H1 (cell line): Measurements from ENCODE around the gene CRK. TPM values are rescaled to one million over a fixed set of nuclear protein-coding genes. Genes with fewer than 3 reads are reported as not detected.

Experiments
- ASH2L ChIP-seq: fragments of 200-600, 300-600 bp; sonication (generic); IDR thresholded peaks from one replicate; pipeline ENCODE4 v1.7.1; 2017; ENCODE audit warnings: low read length
- CREB1 ChIP-seq: IDR thresholded peaks from 2 replicates; pipeline ENCODE4 v1.6.1; 2012; ENCODE audit warnings: inconsistent platforms
- E2F6 ChIP-seq: IDR thresholded peaks from 2 replicates; pipeline ENCODE4 v1.6.1; 2012; ENCODE audit warnings: inconsistent platforms
- GABPA ChIP-seq: IDR thresholded peaks from 2 replicates; pipeline ENCODE4 v1.6.1; 2011; ENCODE audit warnings: mild to moderate bottlenecking, low read length, moderate library complexity, borderline replicate concordance; ENCODE audit not compliant: insufficient read depth
- JUND ChIP-seq: IDR thresholded peaks from 2 replicates; pipeline ENCODE4 v1.6.1; 2011; ENCODE audit warnings: mild to moderate bottlenecking, improper control_type of control experiment, low read length
- POLR2AphosphoS5 ChIP-seq: IDR thresholded peaks from 2 replicates; pipeline ENCODE4 v1.6.1; 2011; ENCODE audit warnings: low read depth, low read length
- SIN3A ChIP-seq, 2 experiments: IDR thresholded peaks in 1 of 2; conservative IDR thresholded peaks in 1 of 2; 2 replicates each; pipeline ENCODE4 v1.6.1; 2011 to 2012; ENCODE audit warnings: low read length in 2 of 2, improper control_type of control experiment in 1 of 2, low read depth in 1 of 2, mild to moderate bottlenecking in 1 of 2
- TBP ChIP-seq: IDR thresholded peaks from 2 replicates; pipeline ENCODE4 v1.6.1; 2011; ENCODE audit warnings: low read depth, low read length, improper control_type of control experiment
- polyA plus RNA-seq, 7 experiments: library from polyadenylated mRNA; depleted of rRNA in 3 of 7; stranded (reverse) in 5 of 7; unstranded in 2 of 7; fragments of >200 nt in 5 of 7; fragments of 200-250 nt in 2 of 7; gene quantifications; 1 replicate in 5 of 7; 2 replicates in 1 of 7; 4 replicates in 1 of 7; pipeline versions ENCODE4 v1.2.1 to v1.2.3, GENCODE V29; 2011 to 2013; ENCODE audit warnings: missing spikeins in 2 of 7, mixed read lengths in 2 of 7
- total RNA-seq: library from RNA; stranded (reverse); fragmentation: NEBNext Ultra II Directional; extraction: Animal tissue kit (Norgen Biotek cat#: 25700); gene quantifications from 2 replicates; pipeline ENCODE4 v1.2.1, GENCODE V29; 2021
- TF ChIP-seq, protein P1 (sequence below): fragments of 300-600 bp; sonication (generic); IDR thresholded peaks from 2 replicates; pipeline ENCODE4 v1.7.1; 2012; ENCODE audit warnings: low read length, moderate library complexity, mild to moderate bottlenecking, inconsistent platforms; ENCODE audit not compliant: insufficient replicate concordance

The CRK gene
- total and polyA plus RNA-seq, 2 of the 8 experiments (the other 6 are each of a cell fraction or from before 2014, with no cell fraction given), result 32.8 to 57.1 TPM

- TF ChIP-seq ASH2L, result peak; percentile 71
- peak; percentile 75; the same call in 1 of the 2 replicates for TF ChIP-seq E2F6
- no peak; the same call in 1 of the 2 replicates for TF ChIP-seq GABPA
- TF ChIP-seq, protein P1, sequence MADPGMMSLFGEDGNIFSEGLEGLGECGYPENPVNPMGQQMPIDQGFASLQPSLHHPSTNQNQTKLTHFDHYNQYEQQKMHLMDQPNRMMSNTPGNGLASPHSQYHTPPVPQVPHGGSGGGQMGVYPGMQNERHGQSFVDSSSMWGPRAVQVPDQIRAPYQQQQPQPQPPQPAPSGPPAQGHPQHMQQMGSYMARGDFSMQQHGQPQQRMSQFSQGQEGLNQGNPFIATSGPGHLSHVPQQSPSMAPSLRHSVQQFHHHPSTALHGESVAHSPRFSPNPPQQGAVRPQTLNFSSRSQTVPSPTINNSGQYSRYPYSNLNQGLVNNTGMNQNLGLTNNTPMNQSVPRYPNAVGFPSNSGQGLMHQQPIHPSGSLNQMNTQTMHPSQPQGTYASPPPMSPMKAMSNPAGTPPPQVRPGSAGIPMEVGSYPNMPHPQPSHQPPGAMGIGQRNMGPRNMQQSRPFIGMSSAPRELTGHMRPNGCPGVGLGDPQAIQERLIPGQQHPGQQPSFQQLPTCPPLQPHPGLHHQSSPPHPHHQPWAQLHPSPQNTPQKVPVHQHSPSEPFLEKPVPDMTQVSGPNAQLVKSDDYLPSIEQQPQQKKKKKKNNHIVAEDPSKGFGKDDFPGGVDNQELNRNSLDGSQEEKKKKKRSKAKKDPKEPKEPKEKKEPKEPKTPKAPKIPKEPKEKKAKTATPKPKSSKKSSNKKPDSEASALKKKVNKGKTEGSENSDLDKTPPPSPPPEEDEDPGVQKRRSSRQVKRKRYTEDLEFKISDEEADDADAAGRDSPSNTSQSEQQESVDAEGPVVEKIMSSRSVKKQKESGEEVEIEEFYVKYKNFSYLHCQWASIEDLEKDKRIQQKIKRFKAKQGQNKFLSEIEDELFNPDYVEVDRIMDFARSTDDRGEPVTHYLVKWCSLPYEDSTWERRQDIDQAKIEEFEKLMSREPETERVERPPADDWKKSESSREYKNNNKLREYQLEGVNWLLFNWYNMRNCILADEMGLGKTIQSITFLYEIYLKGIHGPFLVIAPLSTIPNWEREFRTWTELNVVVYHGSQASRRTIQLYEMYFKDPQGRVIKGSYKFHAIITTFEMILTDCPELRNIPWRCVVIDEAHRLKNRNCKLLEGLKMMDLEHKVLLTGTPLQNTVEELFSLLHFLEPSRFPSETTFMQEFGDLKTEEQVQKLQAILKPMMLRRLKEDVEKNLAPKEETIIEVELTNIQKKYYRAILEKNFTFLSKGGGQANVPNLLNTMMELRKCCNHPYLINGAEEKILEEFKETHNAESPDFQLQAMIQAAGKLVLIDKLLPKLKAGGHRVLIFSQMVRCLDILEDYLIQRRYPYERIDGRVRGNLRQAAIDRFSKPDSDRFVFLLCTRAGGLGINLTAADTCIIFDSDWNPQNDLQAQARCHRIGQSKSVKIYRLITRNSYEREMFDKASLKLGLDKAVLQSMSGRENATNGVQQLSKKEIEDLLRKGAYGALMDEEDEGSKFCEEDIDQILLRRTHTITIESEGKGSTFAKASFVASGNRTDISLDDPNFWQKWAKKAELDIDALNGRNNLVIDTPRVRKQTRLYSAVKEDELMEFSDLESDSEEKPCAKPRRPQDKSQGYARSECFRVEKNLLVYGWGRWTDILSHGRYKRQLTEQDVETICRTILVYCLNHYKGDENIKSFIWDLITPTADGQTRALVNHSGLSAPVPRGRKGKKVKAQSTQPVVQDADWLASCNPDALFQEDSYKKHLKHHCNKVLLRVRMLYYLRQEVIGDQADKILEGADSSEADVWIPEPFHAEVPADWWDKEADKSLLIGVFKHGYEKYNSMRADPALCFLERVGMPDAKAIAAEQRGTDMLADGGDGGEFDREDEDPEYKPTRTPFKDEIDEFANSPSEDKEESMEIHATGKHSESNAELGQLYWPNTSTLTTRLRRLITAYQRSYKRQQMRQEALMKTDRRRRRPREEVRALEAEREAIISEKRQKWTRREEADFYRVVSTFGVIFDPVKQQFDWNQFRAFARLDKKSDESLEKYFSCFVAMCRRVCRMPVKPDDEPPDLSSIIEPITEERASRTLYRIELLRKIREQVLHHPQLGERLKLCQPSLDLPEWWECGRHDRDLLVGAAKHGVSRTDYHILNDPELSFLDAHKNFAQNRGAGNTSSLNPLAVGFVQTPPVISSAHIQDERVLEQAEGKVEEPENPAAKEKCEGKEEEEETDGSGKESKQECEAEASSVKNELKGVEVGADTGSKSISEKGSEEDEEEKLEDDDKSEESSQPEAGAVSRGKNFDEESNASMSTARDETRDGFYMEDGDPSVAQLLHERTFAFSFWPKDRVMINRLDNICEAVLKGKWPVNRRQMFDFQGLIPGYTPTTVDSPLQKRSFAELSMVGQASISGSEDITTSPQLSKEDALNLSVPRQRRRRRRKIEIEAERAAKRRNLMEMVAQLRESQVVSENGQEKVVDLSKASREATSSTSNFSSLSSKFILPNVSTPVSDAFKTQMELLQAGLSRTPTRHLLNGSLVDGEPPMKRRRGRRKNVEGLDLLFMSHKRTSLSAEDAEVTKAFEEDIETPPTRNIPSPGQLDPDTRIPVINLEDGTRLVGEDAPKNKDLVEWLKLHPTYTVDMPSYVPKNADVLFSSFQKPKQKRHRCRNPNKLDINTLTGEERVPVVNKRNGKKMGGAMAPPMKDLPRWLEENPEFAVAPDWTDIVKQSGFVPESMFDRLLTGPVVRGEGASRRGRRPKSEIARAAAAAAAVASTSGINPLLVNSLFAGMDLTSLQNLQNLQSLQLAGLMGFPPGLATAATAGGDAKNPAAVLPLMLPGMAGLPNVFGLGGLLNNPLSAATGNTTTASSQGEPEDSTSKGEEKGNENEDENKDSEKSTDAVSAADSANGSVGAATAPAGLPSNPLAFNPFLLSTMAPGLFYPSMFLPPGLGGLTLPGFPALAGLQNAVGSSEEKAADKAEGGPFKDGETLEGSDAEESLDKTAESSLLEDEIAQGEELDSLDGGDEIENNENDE, result no peak
- no peak for TF ChIP-seq CREB1
- TF ChIP-seq TBP, result peak; percentile 95
- TF ChIP-seq JUND, result peak; percentile 56; the same call in 1 of the 2 replicates
- peak in 1 of 2 experiments; percentile 88; a peak in 3 of 4 replicates for TF ChIP-seq SIN3A (conservative IDR thresholded peaks at IDR 0.05 in 1 of 2, IDR thresholded peaks at IDR 0.05 in 1 of 2; ENCODE audit: low read depth in 1 of 2, low read length in 2 of 2)
- peak; percentile 96 for TF ChIP-seq POLR2AphosphoS5
These were observed 56.1 kb downstream of the CRK start, which contains the start of gene YWHAE (continued) for GRCh38 chr17:1399679-1400512.
